Activated naive CD4-positive, alpha-beta T cell treated with anti-CD3 and anti-CD28 coated beads for 36 hours (primary cell): Measurements from ENCODE around the gene GINS2. TPM values are rescaled to one million over a fixed set of nuclear protein-coding genes. Genes with fewer than 3 reads are reported as not detected.

Source experiments
- CTCF ChIA-PET: fragments of 350-600 bp; sonication (Branson Sonifier 250); formaldehyde crosslinking; loops from one replicate; lab custom pipeline; 2021; ENCODE audit warnings: antibody characterized with exemption; lab: Charles Lee
- DNase-seq: peaks from one replicate; pipeline ENCODE4 v3.0.0-alpha.2; 2020
- H3K27ac Mint-ChIP-seq: one replicate; pipeline ENCODE4 v1.8.0; 2021; ENCODE audit warnings: mild to moderate bottlenecking, mixed read lengths
- H3K27me3 Mint-ChIP-seq: one replicate; pipeline ENCODE4 v1.8.0; 2021; ENCODE audit warnings: low read depth, mixed read lengths
- H3K36me3 Mint-ChIP-seq: one replicate; pipeline ENCODE4 v1.8.0; 2021; ENCODE audit warnings: low read depth, mixed read lengths
- H3K4me1 Mint-ChIP-seq: one replicate; pipeline ENCODE4 v1.8.0; 2021; ENCODE audit warnings: low read depth, mixed read lengths
- H3K4me3 Mint-ChIP-seq: one replicate; pipeline ENCODE4 v1.8.0; 2021; ENCODE audit warnings: mild to moderate bottlenecking, moderate library complexity, mixed read lengths
- H3K9me3 Mint-ChIP-seq: one replicate; pipeline ENCODE4 v1.8.0; 2021; ENCODE audit warnings: mixed read lengths
- intact Hi-C: fragments of 100-400 bp; cut with micrococcal nuclease; formaldehyde crosslinking; loops from one replicate; pipeline ENCODE4 v1.15.1; 2023
- total RNA-seq, 2 experiments: library from RNA; stranded (reverse); gene quantifications; one replicate each; pipeline ENCODE4 v1.2.3, GENCODE V29; 2021

Gene GINS2
- total RNA-seq, 2 experiments from 2014 or later, result 60.7 to 66.6 TPM

DNA sequence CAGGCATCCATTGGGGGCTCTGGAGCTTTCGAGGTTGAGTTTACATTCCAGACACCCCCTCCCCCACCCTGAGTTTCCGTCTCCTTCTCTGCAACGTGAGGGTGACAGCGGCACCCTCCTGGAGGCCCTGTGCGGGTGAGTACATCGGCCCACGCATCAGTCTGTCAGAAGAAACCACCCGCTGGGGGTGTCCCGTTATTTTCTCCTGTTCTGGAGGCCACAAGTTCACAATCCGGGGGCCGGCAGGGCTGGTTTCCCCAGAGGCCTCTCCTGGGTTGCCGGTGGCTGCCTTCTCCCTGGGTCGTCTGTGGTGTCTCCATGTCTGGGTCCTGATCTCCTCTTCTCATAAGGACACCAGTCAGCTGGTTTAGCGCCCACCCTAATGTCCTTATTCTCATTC is 39.9 kb downstream of the GINS2 start:
- intact Hi-C loops, result no loop called here
- Mint-ChIP-seq H3K27ac (no peak overlapping the region), H3K27me3 (no peaks in the 10 kb centered on the region), H3K4me3 (no peak overlapping the region), H3K36me3 (no peaks in the 10 kb centered on the region), H3K9me3 (no peaks in the 10 kb centered on the region), H3K4me1 (no peaks in the 10 kb centered on the region)
- CTCF ChIA-PET, result no interaction called here
- DNase-seq, result no peak

DNA sequence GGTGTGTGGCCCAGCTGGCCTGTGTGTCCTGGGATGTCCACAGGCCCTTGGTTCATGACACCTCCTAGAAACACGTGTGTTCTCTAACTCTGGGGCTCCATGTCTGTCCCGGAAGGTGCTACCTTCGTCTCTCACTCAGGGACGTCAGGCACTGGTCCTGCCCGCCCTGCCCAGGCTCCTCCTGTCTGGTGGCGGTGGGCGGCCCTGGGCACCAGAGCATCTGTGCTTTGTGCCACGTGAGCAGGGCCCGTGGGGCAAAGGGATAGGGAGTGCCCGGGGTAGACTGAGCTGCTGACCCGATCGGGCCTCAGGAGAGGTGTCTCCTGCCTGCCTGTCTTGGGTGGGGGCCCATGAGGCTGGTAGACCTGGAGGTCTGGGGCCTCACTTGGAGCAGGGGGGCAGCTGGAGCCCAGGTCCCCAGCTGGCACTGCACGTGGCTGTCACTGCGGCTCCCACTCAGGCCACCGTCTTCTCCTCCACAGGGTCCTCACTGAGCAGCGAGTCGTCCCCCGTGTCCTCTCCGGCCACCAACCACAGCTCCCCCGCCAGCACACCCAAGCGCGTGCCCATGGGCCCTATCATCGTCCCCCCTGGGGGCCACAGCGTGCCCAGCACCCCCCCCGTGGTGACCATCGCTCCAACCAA is 40.6 kb downstream of the GINS2 start:
- CTCF ChIA-PET, result no interaction called here
- intact Hi-C loops, result no loop called here

DNA sequence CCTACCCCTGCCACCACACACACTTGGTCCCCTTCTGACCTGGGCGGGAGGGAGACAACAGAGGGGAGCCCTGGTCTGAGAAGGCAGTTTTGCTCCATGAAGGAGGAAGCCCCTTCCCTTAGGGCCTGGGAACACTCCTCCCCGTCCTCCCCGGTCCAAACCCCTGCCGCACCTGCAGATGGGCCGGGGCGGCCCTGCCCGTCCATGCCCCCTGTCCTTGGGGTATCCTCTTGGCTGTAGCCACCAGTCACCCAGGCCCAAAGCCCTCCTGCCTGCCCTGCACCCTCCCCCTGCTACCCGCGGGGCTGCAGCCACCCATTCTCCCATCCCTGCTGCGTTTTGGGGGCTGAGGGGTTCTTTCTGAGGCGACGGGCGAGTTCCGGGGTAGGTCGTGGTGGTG is 41.8 kb downstream of the GINS2 start:
- Mint-ChIP-seq H3K27ac (no peak overlapping the region), H3K4me3 (no peak overlapping the region), H3K27me3 (no peaks in the 10 kb centered on the region), H3K36me3 (no peaks in the 10 kb centered on the region), H3K4me1 (no peaks in the 10 kb centered on the region), H3K9me3 (no peaks in the 10 kb centered on the region)
- CTCF ChIA-PET, result no interaction called here
- DNase-seq, result no peak
- intact Hi-C loops, result no loop called here

More for the DNA sequence above, 40.6 kb downstream of the GINS2 start:
- Mint-ChIP-seq H3K4me3 (no peak overlapping the region), H3K36me3 (no peaks in the 10 kb centered on the region), H3K27ac (no peak overlapping the region), H3K9me3 (no peaks in the 10 kb centered on the region), H3K27me3 (no peaks in the 10 kb centered on the region), H3K4me1 (no peaks in the 10 kb centered on the region)
- DNase-seq, result no peak

DNA sequence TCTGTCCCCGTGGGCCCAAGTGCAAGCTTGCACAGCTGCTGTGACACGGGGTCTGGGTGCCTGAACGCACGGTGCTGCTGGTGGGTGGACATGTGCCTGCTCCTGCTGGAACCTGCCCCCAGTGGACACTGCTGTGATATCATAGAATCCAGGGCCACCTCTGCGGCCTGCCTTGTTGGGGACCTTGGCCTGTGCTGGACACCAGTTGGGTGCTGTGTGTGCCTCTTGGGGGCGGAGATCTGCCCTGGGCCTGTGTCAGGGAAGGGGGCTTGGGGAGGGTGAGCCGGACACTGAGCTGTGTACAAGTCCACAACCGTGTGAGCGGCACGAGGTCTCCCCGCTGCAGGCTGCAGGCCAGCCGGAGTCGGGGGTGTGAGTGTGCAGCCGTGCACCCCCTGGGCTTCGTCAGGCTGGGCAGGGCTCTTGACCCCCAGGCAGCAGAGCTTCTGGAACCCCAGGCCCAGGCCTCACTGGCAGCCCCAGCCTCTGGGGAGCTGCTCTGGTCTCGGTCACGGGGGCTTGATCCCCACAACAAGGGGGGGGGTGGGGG is 42.3 kb downstream of the GINS2 start:
- H3K4me3 Mint-ChIP-seq, result no peak overlapping the region
- H3K9me3 Mint-ChIP-seq, result no peaks in the 10 kb centered on the region
- H3K27me3 Mint-ChIP-seq, result no peaks in the 10 kb centered on the region
- intact Hi-C loops, result no loop called here
- no peaks in the 10 kb centered on the region for H3K4me1 Mint-ChIP-seq
- no peak for DNase-seq
- CTCF ChIA-PET, result no interaction called here
- no peak overlapping the region for H3K27ac Mint-ChIP-seq
- no peaks in the 10 kb centered on the region for H3K36me3 Mint-ChIP-seq

DNA sequence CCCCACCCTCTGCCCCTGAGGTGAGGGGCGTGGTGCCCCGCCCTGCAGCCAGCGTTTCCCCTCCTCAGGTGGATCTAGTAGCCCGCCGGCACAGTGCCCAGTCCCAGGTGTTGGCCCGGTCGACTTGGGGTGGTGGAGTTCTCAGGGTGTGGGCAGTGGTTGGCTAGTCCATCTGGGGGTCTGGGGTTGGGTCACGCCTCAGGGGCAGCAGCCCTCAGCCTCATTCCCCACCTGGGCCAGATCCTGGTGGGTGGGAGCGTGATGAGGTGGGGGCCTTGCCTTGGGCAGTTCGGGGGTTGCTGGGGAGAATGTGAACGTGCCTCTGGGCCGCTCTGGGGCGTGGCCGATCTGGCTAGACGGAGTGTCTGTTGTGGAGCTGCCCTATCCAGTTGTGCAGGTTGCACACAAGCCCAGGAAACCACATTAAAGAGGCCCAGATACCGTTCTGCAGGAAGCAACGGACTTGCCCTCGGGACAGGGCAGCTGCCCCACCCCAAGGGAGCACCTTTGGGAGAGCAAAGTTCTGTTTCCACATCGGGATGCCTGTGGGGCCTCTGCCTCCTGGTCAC is 43.6 kb downstream of the GINS2 start:
- Mint-ChIP-seq H3K27me3 (no peaks in the 10 kb centered on the region), H3K36me3 (no peaks in the 10 kb centered on the region), H3K4me1 (no peaks in the 10 kb centered on the region), H3K4me3 (no peak overlapping the region), H3K27ac (no peak overlapping the region), H3K9me3 (no peaks in the 10 kb centered on the region)
- intact Hi-C loops, result no loop called here
- CTCF ChIA-PET, result no interaction called here
- no peak for DNase-seq

DNA sequence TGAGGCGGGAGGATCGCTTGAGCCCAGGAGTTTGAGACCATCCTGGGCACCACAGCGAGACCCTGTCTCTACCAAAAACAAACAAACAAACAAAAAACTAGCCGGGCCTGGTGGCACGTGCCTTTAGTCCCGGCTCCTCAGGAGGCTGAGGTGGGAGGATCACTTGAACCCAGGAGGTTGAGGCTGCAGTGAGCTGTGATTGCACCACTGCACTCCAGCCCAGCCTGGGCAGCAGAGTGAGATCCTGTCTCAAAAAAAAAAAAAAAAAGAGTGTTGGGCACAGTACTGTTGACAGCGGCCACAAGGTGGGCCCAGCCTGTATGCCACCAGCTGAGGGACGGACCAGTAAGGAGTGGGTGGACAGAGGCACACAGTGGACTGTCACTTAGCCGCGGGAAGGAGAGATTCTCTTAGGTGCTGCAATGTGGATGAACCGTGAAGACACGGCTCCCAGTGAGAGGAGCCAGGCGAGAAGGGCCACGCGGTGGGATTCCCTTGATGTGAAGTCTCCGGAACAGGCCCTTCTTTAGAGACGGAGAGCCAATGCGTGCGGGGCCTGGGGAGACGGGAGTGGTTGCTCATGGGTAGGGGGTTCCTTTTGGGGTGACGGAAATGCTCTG is 44.6 kb downstream of the GINS2 start:
- Mint-ChIP-seq H3K4me1 (no peaks in the 10 kb centered on the region), H3K4me3 (no peak overlapping the region), H3K27me3 (no peaks in the 10 kb centered on the region), H3K27ac (no peak overlapping the region), H3K9me3 (no peaks in the 10 kb centered on the region), H3K36me3 (no peaks in the 10 kb centered on the region)
- CTCF ChIA-PET, result interaction anchor here (1.1 kb wide), 1 partner anchor 15 kb away, joined by 4 read pairs; no protein-coding TSS in a partner anchor
- DNase-seq, result no peak
- intact Hi-C loops, result no loop called here

DNA sequence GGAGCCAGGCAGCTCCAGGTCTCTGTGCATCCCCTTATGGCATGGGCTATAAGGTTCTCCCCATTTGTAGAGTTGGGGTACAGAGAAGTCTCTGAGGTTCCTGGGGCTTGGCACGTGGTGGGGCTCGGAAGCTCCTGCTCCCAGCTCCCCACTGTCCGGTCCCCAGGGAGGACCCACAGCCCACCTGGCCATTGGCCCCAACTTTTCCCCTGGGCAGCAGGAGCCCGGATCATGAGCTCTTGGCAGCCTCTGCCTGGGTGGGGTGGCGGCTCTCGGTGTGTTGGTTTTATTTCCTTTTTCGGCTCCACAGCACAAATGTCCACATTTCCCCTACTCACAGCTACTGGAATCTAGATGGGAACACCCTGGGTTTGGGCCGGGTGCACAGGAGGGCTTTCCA is 45.1 kb downstream of the GINS2 start:
- intact Hi-C loops, result no loop called here
- Mint-ChIP-seq H3K27me3 (no peaks in the 10 kb centered on the region), H3K9me3 (no peaks in the 10 kb centered on the region), H3K27ac (no peak overlapping the region), H3K4me1 (no peaks in the 10 kb centered on the region), H3K4me3 (no peak overlapping the region), H3K36me3 (no peaks in the 10 kb centered on the region)
- no peak for DNase-seq
- CTCF ChIA-PET, result interaction anchor here (1.1 kb wide), 1 partner anchor 16 kb away, joined by 4 read pairs; no protein-coding TSS in a partner anchor

DNA sequence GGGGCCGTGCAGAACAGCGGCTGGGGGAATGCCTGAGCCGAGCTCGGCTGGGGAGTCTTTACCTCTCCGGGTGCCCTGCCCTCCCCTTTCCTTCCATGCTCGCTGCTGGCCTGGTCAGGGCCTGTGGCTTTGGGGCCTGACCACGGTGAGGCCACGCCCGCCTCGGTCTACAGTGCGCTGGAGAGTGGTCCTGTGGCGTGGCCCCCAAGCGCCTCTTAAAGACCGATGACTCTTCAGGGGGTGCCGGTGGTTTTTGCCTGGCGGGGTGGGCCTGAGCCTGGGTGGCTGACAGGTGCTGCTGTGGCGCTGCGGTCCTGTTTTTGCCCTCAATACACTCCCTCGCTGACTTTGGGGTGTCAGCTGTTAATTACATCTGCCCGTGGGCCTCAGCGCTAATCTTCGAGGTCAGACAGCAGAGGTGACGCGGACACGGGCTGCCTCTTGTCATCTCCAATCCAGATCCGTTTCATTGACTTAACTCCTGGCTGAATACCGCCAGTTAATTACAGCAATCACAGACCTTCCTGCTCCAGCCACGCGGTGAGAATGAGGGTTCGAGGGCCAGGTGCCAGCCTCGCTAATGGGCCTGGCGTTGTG is 45.9 kb downstream of the GINS2 start:
- no peak overlapping the region for H3K27ac Mint-ChIP-seq
- intact Hi-C loops, result loop anchor here (1.0 kb wide), 1 partner anchor 9 kb away; no protein-coding TSS in a partner anchor

DNA sequence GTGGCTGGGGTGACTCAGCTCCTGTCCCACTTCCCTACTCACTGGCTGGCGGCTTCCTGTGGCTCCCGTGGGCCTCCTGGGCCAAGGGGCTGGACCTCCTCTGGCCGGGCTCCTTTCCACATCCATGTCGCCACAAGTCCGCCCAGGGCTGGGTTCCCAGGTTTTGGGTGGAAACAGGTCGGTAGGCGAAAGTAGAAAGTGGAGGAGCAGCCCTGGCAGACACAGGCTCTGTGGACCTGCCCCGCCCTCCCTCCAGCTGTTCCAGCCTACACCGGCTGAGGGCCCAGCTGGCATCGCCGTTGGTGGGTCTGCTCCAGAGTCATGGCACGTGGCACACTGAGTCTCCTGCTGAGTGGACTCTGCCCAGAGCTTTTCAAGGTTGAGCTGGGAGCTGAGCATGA is 47.0 kb downstream of the GINS2 start:
- intact Hi-C loops, result loop anchor here (1.0 kb wide), 1 partner anchor 11 kb away; no protein-coding TSS in a partner anchor
- CTCF ChIA-PET, result no interaction called here
- Mint-ChIP-seq H3K9me3 (no peaks in the 10 kb centered on the region), H3K27ac (no peak overlapping the region), H3K27me3 (no peaks in the 10 kb centered on the region), H3K36me3 (no peaks in the 10 kb centered on the region), H3K4me1 (no peaks in the 10 kb centered on the region), H3K4me3 (no peak overlapping the region)
- no peak for DNase-seq

More for the DNA sequence above, 45.9 kb downstream of the GINS2 start:
- no peaks in the 10 kb centered on the region for H3K4me1 Mint-ChIP-seq
- no peaks in the 10 kb centered on the region for H3K36me3 Mint-ChIP-seq
- no peak overlapping the region for H3K4me3 Mint-ChIP-seq
- CTCF ChIA-PET, result interaction anchor here (1.0 kb wide), 1 partner anchor 27 kb away, joined by 3 read pairs; no protein-coding TSS in a partner anchor
- DNase-seq, result no peak
- H3K27me3 Mint-ChIP-seq, result no peaks in the 10 kb centered on the region
- H3K9me3 Mint-ChIP-seq, result no peaks in the 10 kb centered on the region

DNA sequence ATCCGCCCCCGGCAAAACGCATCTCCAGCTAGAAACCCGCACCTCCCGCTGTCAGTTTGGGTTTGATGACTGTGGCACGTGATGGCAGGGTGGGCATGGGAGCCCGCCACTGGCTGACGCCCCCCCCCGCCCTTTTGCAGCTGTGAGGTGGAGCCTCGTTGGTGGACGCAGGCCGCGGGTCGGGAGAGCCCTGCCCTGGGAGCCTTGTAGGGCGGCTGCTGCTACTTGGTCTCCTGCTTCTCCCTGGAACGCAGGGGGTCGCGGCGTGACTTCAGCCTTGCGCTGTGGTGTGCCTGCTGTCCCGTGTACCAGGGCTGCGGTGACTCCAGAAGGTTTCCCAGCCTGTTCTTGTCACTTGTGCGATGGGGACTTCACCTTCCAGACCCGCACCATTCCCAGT is 47.4 kb downstream of the GINS2 start:
- CTCF ChIA-PET, result no interaction called here
- intact Hi-C loops, result no loop called here
- Mint-ChIP-seq H3K27me3 (no peaks in the 10 kb centered on the region), H3K9me3 (no peaks in the 10 kb centered on the region), H3K36me3 (no peaks in the 10 kb centered on the region), H3K27ac (no peak overlapping the region), H3K4me3 (no peak overlapping the region), H3K4me1 (no peaks in the 10 kb centered on the region)
- no peak for DNase-seq

DNA sequence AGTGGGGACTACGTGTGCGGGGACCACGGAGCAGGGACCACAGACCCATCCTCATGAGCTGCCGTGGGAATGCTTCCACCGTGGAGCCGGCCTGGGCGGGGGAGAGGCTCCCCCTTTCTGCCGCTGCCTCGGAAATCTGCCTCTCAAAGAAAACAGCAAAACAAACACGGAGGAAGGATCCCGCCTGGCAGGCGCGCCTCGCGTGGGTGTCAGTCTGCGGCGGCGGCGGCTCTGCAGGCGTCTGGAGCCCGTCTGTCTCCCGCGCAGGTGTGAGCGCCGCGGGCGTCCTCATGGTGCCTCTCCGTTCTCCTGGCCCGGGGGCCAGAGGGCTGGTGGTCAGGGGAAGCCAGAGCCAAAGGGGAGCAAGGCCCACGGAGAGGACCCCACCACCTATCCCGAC is 48.2 kb downstream of the GINS2 start:
- intact Hi-C loops, result no loop called here
- H3K27ac Mint-ChIP-seq, result no peak overlapping the region
- H3K4me1 Mint-ChIP-seq, result no peaks in the 10 kb centered on the region
- H3K9me3 Mint-ChIP-seq, result no peaks in the 10 kb centered on the region
- no peaks in the 10 kb centered on the region for H3K27me3 Mint-ChIP-seq
- H3K36me3 Mint-ChIP-seq, result no peaks in the 10 kb centered on the region
- no peak for DNase-seq
- H3K4me3 Mint-ChIP-seq, result no peak overlapping the region
- CTCF ChIA-PET, result no interaction called here

DNA sequence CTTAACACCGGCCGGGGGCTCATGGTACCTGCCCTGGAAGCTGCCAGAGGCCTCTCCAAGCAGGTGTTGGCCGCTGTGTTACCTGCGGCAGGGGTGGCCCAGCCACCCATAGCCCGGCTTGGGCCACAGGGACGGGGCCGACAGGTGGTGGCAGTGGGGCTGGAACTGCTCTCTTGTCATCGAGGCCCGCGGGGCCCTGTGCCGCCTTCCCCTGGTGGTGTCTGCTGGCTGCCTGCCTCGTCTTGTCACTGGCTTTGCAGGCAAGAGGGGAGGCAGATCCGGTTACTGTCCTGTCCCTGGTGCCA is 48.5 kb downstream of the GINS2 start:
- no peaks in the 10 kb centered on the region for H3K36me3 Mint-ChIP-seq
- intact Hi-C loops, result no loop called here

More for the DNA sequence above, 48.5 kb downstream of the GINS2 start:
- no peak overlapping the region for H3K27ac Mint-ChIP-seq
- no peaks in the 10 kb centered on the region for H3K9me3 Mint-ChIP-seq
- H3K4me3 Mint-ChIP-seq, result no peak overlapping the region
- CTCF ChIA-PET, result no interaction called here
- H3K27me3 Mint-ChIP-seq, result no peaks in the 10 kb centered on the region
- DNase-seq, result no peak
- H3K4me1 Mint-ChIP-seq, result no peaks in the 10 kb centered on the region
